Tibial nerve (tissue), 4 donors: ENCODE results near the gene DUSP9. TPM values are rescaled to one million over a fixed set of nuclear protein-coding genes. Genes with fewer than 3 reads are reported as not detected.
"Not testable (repeated sequence)": the region's sequence is repeated elsewhere in the genome, so short reads cannot be mapped to it uniquely, and the experiment has no call there.

Experiments
- DNase-seq, 2 donors: peaks; one replicate each; pipeline ENCODE4 v3.0.0-alpha.2; 2019; ENCODE audit warnings: low spot score in 2 of 2
- H3K27ac ChIP-seq, 4 donors: fragments of 200-600 bp; sonication (generic) in 3 of 4; one replicate each; pipeline ENCODE4 v1.5.1; 2017 to 2019; ENCODE audit warnings: mild to moderate bottlenecking in 1 of 4
- H3K27me3 ChIP-seq, 2 donors: fragments of 200-600 bp; sonication (generic) in 1 of 2; one replicate each; pipeline versions ENCODE4 v1.5.1 to v1.6.0; 2017 to 2019
- H3K36me3 ChIP-seq, 3 donors: fragments of 200-600 bp; sonication (generic); one replicate each; pipeline ENCODE4 v1.5.1; 2018 to 2019
- H3K4me1 ChIP-seq, 4 donors: fragments of 200-600 bp; sonication (generic) in 3 of 4; one replicate each; pipeline ENCODE4 v1.5.1; 2017 to 2019
- H3K4me3 ChIP-seq, 4 donors: fragments of 200-600 bp; sonication (generic) in 3 of 4; one replicate each; pipeline ENCODE4 v1.5.1; 2017 to 2019; ENCODE audit warnings: mild to moderate bottlenecking in 1 of 4, moderate library complexity in 1 of 4
- H3K9me3 ChIP-seq, 4 donors: fragments of 200-600 bp; sonication (generic) in 3 of 4; one replicate each; pipeline ENCODE4 v1.5.1; 2017 to 2019
- CTCF ChIP-seq, 5 experiments: fragments of 200-600 bp in 3 of 5; fragments of 450-650 bp in 2 of 5; sonication (generic) in 3 of 5; IDR thresholded peaks; one replicate each; pipeline ENCODE4 v1.5.1; 2016 to 2019; ENCODE audit warnings: antibody characterized with exemption in 5 of 5, mild to moderate bottlenecking in 3 of 5, moderate library complexity in 2 of 5
- EP300 ChIP-seq, 2 donors: sonication (generic); formaldehyde crosslinking; IDR thresholded peaks; one replicate each; pipeline ENCODE4 v1.6.1; 2017; ENCODE audit warnings: antibody characterized with exemption in 2 of 2, mild to moderate bottlenecking in 1 of 2
- POLR2A ChIP-seq, 2 donors: fragments of 450-650 bp; IDR thresholded peaks; one replicate each; pipeline ENCODE4 v1.6.1; 2017; ENCODE audit warnings: antibody characterized with exemption in 2 of 2, mild to moderate bottlenecking in 2 of 2, moderate library complexity in 2 of 2
- whole genome bisulfite sequencing, 2 donors: methylation state at CpG; one replicate each; pipeline ENCODE4 v1.1.5; 2018; 5-methylcytosine and 5-hydroxymethylcytosine counted together
- total RNA-seq, 4 donors: library from RNA; depleted of rRNA; stranded (reverse); fragments of >200 nt; gene quantifications; one replicate each; pipeline ENCODE4 v1.1.0, GENCODE V29; 2016

The DUSP9 gene
- total RNA-seq, 4 donors from 2014 or later, result not detected

GRCh38 chrX:153600921-153601320, 46.1 kb upstream of the DUSP9 start:
- 83 to 93% methylated on average over 3 to 7 of the region's 7 CpGs for WGBS, 2 donors
- no peaks in the 10 kb centered on the region for H3K27me3 ChIP-seq
- H3K9me3 ChIP-seq, result no peaks in the 10 kb centered on the region
- TF ChIP-seq EP300 (IDR thresholded peaks at IDR 0.05) (no peak), POLR2A (IDR thresholded peaks at IDR 0.05) (no peak), CTCF (IDR thresholded peaks at IDR 0.05) (no peak)
- no peak overlapping the region for H3K27ac ChIP-seq
- no peak for DNase-seq
- H3K36me3 ChIP-seq, result no peaks in the 10 kb centered on the region
- H3K4me3 ChIP-seq, result no peak overlapping the region
- peaks cover 0 to 22% (median 2%) of the 10 kb centered on the region in 4 donors for H3K4me1 ChIP-seq

DNA sequence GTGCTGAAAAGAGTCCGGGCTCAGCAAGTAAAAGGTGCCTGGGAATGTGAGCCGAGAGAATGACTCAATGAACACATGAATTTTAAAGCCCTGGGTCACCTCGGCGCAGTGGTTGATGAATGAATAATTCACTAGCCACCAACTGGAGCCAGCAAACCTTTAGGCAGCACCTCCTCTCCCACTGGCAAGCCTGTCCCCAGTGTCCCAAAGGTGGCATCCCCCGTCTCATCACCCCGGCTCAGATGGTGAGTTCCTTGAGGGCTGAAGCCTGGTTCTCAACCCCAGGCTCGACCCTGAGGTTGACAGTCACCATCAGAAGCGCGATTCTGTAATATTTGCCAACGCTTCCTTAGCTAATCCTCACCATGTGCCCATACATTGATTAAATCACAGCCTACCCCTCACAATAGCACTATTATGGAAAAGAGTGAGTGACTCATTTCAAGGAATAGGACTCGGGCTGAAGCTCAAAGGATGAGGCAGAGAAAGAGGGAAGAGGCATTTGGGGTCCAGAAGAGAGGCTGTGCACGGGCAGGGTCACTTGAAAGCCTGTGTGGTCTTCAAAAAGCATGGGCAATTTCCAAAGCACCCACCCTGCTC, 45.4 kb upstream of the DUSP9 start:
- no peak for DNase-seq
- Histone ChIP-seq H3K4me1 (peaks cover 0 to 22% (median 2%) of the 10 kb centered on the region in 4 donors), H3K36me3 (no peaks in the 10 kb centered on the region), H3K9me3 (no peaks in the 10 kb centered on the region), H3K27ac (no peak overlapping the region), H3K4me3 (no peak overlapping the region), H3K27me3 (no peaks in the 10 kb centered on the region)
- 55 to 74% methylated on average over 7 to 12 of the region's 12 CpGs for WGBS, 2 donors
- no peak for TF ChIP-seq EP300 (IDR thresholded peaks at IDR 0.05)
- TF ChIP-seq CTCF (IDR thresholded peaks at IDR 0.05), result no peak
- no peak for TF ChIP-seq POLR2A (IDR thresholded peaks at IDR 0.05)

DNA sequence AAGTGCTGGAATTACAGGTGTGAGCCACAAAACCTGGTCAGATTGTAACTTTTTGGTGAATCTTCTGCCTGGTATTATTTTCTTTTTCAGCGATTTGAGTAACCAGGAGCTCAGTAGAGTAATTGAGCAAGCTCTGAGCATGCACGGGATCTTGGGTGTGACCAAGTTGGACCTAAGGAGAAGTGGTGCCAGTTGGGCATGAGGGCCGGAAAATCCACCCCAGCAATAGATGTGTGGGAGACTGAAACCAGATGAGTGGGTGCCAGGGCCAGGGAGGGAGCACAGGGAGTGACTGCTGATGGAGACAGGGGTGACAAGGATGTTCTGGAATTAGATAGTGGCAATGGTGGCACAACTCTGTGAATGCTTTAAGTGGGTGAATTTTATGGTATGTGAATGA, 44.4 kb upstream of the DUSP9 start:
- WGBS, 2 donors, result 90 to 93% methylated on average over 3 of the region's 3 CpGs
- Histone ChIP-seq H3K4me1 (peaks cover 0 to 21% (median 2%) of the 10 kb centered on the region in 4 donors), H3K4me3 (no peak overlapping the region), H3K36me3 (no peaks in the 10 kb centered on the region), H3K27me3 (no peaks in the 10 kb centered on the region), H3K27ac (no peak overlapping the region), H3K9me3 (no peaks in the 10 kb centered on the region)
- no peak for DNase-seq
- no peak for TF ChIP-seq POLR2A (IDR thresholded peaks at IDR 0.05)
- TF ChIP-seq EP300 (IDR thresholded peaks at IDR 0.05), result no peak
- no peak for TF ChIP-seq CTCF (IDR thresholded peaks at IDR 0.05)

DNA sequence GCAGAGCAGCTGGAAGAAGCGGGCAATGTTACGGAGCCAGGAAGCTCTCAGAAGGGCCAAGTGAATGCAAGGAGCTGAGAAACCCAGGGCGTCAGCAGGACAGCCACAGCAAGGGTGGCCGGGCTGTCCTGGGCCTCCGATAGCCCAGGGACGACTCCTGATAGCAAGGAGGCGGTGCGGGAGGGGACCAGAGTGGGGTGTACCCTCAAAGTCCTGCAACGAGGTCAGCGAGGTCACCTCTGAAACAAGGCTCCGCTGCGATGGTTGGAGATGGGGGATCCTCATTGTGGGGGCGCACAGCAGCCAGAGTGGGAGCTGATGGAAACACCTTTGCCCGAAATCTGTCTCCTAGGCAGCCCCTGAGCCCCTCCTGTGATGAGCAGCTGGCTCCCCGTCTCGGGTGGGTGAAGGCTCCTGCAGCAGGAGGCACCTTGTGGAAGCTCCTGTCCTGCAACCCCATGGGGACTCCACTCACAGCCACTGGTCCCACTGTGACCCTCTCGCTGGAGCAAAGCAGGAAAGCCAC, 43.8 kb upstream of the DUSP9 start:
- peaks cover 0 to 15% (median 2%) of the 10 kb centered on the region in 4 donors for H3K4me1 ChIP-seq
- no peaks in the 10 kb centered on the region for H3K27me3 ChIP-seq
- no peaks in the 10 kb centered on the region for H3K36me3 ChIP-seq
- TF ChIP-seq POLR2A (IDR thresholded peaks at IDR 0.05) (no peak), EP300 (IDR thresholded peaks at IDR 0.05) (no peak), CTCF (IDR thresholded peaks at IDR 0.05) (no peak)
- no peak overlapping the region for H3K27ac ChIP-seq
- H3K9me3 ChIP-seq, result no peaks in the 10 kb centered on the region
- no peak overlapping the region for H3K4me3 ChIP-seq
- 89 to 92% methylated on average over 5 to 17 of the region's 17 CpGs for WGBS, 2 donors
- no peak for DNase-seq

- not testable (repeated sequence) for H3K36me3 ChIP-seq, H3K27me3 ChIP-seq, H3K27ac ChIP-seq, H3K4me3 ChIP-seq, H3K9me3 ChIP-seq, DNase-seq
- 82 to 83% methylated on average over 10 to 18 of the region's 18 CpGs for WGBS, 2 donors
- peaks cover 0 to 19% (median 2%) of the 10 kb centered on the region in 4 donors for H3K4me1 ChIP-seq
Measured at GRCh38 chrX:153604666-153605380, 42.2 kb upstream of the DUSP9 start.
